ENCODE measurements around the gene JPH3.

The JPH3 gene

DNA sequence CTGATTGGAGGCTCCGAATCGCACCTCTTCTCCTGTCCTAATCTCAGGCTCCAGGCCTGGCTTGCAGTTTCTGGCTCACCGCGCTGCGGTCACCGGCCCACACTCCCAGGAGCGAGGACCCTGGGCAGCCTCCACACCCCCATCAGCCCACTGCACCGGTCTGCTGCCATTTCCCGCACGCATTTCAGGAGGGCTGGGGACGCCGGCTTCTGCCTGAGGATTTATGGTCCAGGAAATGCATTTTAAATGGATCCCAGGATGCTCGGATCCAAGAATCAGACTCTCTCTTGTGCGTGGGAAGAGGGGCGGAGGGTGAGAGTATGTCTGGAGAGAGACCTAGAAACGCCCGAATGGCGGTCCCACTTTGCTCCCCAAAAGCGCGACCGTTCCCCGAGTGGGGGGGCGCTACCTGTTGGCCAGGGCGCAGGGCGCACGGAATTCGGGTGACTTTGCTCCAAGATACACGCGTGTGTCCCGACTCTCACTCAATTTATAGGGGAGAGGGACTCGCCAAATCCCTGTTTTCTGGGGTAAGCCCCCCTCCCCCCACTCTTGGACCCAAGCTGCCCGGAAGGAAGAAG is 817 bp upstream of the JPH3 start:
- DNase-seq, result no peak

DNA sequence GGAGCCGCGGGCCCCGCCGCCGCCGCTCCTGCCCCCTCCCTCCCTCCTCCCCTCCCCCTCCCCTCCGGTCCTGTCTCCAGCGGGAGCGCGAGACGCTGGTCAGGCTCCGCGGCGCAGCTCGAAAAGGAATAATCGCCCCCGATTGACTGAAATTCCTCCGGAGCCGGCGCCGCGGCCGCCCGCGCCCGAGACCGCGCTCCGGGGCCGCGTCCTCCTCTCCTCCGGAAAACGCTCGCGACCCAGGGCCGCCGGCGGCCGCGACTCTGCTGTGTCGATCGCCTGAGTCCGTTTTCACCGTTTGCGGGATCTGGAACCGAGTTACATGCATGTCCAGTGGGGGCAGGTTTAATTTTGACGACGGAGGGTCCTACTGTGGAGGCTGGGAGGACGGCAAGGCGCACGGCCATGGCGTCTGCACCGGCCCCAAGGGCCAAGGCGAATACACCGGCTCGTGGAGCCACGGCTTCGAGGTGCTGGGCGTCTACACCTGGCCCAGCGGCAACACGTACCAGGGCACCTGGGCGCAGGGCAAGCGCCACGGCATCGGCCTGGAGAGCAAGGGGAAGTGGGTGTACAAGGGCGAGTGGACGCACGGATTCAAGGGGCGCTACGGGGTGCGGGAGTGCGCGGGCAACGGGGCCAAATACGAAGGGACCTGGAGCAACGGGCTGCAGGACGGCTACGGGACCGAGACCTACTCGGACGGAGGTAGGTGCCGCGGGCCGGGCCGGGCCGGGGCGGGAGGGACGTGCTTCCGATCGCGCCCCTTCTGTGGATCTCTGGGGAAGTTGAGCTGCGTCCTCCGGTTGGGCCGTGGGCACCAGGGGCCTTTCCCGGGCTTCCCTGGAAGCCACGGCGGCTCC is 744 bp downstream of the JPH3 start:
- no peak for DNase-seq

- DNase-seq, result no peak
Measured at GRCh38 chr16:87603684-87604633, 1.7 kb downstream of the JPH3 start.

- DNase-seq, result no peak
Measured at GRCh38 chr16:87604634-87605111, 2.4 kb downstream of the JPH3 start.

DNA sequence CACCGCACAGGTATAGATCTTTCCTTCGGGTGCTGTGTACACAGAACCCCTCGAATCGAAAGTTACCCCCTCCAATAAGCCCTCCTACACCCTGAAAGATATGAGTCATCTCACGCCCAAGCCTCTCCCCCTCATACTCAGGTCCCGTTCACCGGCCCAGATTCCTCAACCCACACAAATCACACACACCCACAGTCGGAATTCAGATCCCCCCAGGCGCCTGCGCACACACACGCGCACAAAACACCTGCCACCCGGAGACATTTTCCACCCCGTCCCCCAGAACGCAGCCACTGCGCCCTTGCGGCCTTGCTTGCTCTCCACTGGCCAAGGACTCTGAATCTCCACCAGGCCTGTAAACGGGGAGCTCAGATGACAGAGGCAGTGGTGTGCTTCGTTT is 4.9 kb downstream of the JPH3 start:
- DNase-seq, result no peak

- no peak for DNase-seq
Measured at GRCh38 chr16:87607871-87608270, 5.6 kb downstream of the JPH3 start.

DNA sequence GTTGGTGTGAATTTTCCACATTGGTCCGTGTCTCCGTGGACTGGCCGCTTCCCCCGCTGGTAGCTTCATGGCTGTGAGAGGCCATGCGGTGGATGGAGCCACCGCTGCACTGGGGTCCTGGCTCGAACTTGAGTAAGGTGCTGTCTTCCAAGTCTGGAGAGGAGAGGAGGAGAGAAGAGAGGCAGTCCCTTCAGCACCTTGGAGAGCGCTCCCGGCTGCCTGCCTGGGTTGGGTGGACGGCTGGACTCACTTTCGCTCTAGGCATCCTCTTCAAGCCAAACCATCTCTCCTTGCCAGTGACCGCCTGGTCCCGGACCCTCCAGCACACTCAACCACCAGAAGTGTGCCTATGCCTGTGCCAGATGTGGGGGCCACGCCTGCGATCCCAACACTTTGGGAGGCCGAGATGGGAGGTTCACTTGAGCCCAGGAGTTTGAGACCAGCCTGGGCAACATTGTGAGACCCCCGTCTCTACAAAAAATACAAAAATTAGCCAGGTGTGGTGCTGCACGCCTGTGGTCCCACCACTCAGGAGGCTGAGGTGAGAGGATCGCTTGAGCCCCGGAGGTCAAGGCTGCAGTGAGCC is 6.2 kb downstream of the JPH3 start:
- DNase-seq, result peak; percentile 49

DNA sequence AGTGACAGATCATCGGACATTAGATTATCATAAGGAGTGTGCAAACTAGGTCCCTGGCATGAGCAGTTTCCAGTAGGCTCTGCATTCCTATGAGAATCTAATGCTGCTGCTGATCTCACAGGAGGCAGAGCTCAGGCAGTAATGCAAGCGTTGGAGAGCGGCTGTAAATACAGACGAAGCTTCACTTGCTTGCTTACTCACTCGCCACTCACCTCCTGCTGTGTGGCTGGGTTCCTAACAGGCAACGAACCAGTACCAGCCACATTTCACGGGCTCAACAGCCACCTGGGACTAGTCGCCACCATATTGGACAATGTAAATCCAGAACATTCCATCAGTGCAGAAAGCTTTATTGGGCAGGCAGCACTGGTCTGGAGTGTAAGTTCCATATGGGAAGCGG is 7.7 kb downstream of the JPH3 start:
- DNase-seq, result no peak

GRCh38 chr16:87611456-87611855 is 9.1 kb downstream of the JPH3 start:
- no peak for DNase-seq

DNA sequence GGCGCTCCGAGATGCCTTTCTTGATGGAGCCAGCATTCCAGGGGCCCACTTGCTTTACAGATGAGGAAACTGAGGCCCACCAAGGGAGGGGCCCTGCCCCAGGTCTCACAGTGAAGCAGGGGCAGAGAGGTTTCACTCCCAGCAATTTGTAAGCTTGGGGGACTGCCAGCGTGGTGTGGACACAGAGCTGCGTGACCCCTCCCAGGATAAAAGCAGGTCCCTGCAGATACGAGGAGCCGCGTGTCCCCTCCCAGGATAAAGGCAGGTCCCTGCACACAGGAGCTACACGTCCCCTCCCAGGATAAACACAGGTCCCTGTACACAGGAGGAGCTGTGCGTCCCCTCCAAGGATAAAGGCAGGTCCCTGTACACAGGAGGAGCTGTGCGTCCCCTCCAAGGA is 11.7 kb downstream of the JPH3 start:
- DNase-seq, result no peak

DNA sequence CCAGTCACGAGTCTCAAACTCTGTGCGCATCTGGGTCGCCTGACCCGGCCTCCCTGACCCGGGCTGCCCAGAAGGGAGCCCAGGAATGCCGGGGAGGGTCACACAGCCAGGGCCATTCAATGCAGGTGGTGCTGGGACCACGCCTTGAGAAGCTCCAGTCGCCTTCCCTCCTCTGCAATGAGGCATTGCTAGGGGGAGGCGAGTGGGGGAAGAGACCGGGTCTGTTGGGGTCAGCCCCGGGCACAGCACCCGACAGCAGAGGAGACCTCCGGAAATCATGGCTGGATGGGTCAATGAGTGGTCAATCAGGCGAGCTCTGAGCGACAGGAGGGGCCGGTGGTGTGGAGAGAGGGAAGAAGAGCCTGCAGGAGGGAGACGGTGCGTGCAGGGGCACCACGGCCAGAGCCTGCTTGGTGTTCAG is 13.3 kb downstream of the JPH3 start:
- DNase-seq, result no peak

GRCh38 chr16:87616556-87616955 is 14.2 kb downstream of the JPH3 start:
- DNase-seq, result no peak

DNA sequence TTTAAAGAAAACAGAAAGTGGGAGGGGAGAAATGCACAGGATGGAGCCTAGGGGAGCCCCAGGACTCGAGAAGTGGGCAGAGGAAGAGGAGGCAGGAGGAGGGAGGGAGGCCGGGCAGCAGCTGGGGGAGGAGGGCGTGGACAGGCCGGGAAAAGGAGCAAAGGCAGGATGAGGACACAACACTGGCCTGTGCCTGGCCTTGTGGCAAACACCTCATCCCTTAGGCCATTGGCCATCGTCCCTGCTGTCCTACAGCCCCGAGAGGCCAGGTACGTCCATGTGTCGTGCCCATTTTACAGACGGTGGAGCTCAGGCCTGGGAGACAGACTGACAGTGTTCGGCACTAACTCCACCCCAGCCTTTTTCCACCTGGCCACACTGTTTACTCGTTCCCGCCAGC is 15.9 kb downstream of the JPH3 start:
- no peak for DNase-seq

DNA sequence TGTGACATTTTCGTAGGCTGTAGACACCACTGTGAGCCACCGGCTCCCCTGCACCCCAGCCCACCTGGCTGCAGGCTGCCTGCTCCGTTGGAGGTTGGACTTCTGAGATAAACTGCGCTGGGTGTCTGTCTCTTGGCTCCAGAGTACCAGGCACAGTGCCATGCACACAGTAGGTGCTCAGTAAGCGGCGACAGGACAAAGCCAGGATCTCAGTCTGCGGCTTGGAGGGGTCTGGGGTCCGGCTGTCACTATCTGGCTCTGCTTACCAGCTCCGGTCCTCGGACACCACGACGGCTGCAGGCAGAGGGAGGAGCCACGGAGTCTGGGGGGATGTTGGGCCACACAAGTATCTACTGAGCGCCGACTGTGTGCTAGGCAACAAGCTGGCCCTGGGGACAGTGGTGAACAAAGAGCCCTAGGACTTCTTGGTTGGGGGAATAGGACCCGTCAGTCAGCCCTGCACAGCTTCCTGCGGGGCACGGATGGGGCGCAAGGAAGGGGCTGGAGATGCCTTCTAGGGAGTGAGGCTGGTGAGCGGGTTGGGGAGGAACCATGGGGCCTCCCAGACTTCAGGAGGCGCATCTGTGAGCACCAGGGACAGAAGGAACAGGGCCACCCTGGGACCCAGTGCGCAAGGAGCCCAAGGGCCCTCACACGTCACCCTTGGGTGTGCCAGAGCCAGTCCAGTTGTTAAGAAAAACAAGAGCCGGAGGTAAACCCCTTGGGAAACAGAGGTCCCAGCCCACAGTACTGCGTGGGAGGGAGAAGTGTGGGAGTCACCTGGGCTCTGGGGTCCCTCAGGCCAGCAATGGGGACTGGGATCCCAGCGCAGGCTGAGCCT is 17.3 kb downstream of the JPH3 start:
- no peak for DNase-seq

DNA sequence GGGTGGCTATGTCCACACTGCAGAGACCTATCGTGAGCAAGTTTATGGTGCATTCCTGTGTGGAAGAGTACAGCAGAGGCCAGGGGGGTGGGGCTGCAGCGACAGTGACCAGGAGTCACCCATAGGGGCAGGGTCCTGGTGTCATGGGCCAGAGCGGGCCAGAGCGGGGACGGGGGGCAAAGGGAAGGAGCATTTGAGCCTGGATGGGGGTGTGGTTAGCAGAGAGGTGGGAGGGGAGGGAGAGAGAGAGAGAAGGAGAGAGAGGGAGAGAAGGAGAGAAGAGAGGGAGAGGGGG is 17.8 kb downstream of the JPH3 start:
- no peak for DNase-seq

DNA sequence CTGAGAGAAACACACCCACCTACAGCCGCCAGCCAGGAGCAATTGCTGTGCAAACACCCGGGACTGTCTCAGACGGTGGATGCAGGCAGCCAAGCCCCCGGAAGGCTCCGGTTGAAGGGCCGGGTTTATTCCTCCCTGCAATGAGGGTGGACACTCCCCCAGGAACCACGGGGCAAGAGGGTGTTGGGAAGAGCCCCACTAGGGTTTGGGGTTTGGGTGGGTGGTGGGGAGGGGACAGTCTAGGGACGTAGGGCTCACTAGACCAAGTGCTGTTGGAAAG is 19.2 kb downstream of the JPH3 start:
- DNase-seq, result no peak

DNA sequence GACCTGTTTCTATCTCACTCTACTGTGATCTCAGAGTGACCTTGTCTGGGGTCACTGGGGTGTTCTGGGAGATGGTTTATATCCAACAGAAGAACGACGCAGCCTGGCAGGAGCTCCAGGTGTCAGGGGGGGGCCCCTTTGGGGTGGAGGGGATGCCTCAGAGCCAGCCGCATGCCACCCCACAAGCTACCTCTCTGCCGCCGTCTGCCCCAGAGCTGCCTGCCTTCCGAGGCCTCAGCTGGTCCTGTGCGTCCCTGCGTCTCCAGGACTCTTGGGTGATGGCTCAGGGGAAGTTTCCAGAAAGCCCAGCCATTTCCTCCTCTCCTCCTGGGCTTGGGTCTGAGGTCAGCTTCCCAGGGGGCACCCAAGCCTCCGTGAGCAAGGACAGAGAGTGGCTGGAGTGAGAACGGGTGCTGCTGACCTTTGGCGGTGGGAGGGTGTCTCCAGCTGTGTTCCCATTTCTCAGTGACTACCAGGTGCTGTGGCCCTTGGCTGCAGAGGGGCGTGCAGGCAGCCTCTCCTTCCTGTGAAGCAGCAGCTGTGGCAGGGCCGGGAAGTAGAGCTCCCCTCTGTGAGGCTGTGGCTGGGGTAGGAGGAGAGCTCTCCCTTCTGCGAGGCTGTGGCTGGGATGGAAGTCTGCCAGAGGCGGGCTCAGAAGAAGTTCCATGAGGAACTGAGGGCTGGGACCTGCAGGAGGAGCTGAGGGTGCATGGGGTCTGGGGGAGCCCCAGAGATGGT is 19.8 kb downstream of the JPH3 start:
- DNase-seq, result no peak

GRCh38 chr16:87622756-87623319 is 20.5 kb downstream of the JPH3 start:
- DNase-seq, result no peak

DNA sequence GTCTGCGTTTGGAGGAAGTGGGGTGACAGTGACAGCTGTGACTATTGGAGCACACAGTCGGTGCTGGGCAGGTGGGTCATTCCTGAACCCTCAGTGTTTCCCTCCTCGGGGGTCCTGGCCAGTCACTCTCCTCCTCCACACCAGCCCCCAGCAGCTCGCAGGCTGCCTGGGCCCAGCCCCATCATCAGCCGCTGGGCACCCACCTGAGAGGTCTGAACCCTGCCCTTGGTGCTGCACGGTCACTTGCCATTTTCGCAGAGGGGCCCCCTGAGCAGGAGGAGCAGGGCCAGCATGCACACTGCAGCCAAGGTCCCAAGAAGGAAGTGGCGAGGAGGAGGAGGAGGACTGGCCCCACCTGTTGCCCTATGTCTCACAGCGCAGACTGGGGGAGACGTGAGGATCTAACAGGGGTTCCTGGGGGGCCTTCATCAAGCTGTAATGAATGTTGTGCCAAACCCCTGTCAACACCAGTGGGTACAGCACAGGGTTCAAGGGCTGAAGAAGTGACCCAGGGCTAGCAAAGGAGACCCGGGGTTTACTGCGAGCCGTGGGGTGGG is 23.0 kb downstream of the JPH3 start:
- DNase-seq, result no peak

GRCh38 chr16:87626401-87626800 is 24.1 kb downstream of the JPH3 start:
- DNase-seq, result no peak

DNA sequence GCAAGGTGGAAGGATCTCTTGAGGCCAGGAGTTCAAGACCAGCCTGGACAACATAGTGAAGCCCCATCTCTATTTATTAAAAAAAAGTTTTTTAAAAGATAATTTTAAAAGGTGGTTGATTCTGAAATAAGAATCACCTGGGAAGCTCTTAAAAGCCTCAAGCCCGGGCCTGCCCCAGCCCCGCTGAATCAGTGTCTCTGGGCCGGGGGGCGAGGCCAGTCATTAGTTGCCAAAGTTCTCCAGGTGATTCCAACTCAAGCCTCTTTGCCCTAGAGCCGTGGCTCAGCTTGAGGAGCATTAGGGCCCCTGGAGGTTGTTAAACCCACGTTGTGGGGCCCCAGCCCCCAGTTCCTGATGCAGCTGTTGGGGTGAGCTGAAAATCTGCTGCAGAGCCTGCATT is 24.6 kb downstream of the JPH3 start:
- no peak for DNase-seq

All from hematopoietic multipotent progenitor cell treated with erythropoietin and hydrocortisone succinate and interleukin-3 and kit ligand, for 8 days (in vitro differentiated cells).